Measurements from ENCODE around the gene PPP2R5C.

Gene PPP2R5C

GRCh38 chr14:101714394-101714793 is 47.1 kb upstream of the PPP2R5C start:
- ATAC-seq, result no peak
- no peak for TF ChIP-seq ZNF8 (CRISPR knock-in tag; IDR thresholded peaks at IDR 0.05)
- TF ChIP-seq POU6F1 (CRISPR knock-in tag; IDR thresholded peaks at IDR 0.05; ENCODE audit: borderline replicate concordance, low read depth), result no peak
- no peak for TF ChIP-seq BACH2 (CRISPR knock-in tag; IDR thresholded peaks at IDR 0.05; ENCODE audit: borderline replicate concordance)
- TF ChIP-seq ESRRG (CRISPR knock-in tag; IDR thresholded peaks at IDR 0.05), result no peak
- no peak for TF ChIP-seq PATZ1 (CRISPR knock-in tag; IDR thresholded peaks at IDR 0.05; ENCODE audit: borderline replicate concordance)
- no peak for TF ChIP-seq ISL1 (CRISPR knock-in tag; IDR thresholded peaks at IDR 0.05)
- no peak for TF ChIP-seq CREB5 (CRISPR knock-in tag; IDR thresholded peaks at IDR 0.05; ENCODE audit: low read depth)
- TF ChIP-seq TOX (CRISPR knock-in tag; IDR thresholded peaks at IDR 0.05; ENCODE audit: borderline replicate concordance), result no peak
- no peak for TF ChIP-seq TSHZ2 (CRISPR knock-in tag; IDR thresholded peaks at IDR 0.05)
- TF ChIP-seq ZNF565 (CRISPR knock-in tag; conservative IDR thresholded peaks at IDR 0.05; ENCODE audit: low read depth), result no peak
- TF ChIP-seq GLIS3 (CRISPR knock-in tag; IDR thresholded peaks at IDR 0.05), result no peak
- TF ChIP-seq RARB (CRISPR knock-in tag; IDR thresholded peaks at IDR 0.05), result no peak
- TF ChIP-seq OSR1 (CRISPR knock-in tag; IDR thresholded peaks at IDR 0.05), result no peak
- TF ChIP-seq ZNF70 (CRISPR knock-in tag; IDR thresholded peaks at IDR 0.05), result no peak
- TF ChIP-seq ARNTL (CRISPR knock-in tag; IDR thresholded peaks at IDR 0.05; ENCODE audit: borderline replicate concordance, low read depth), result no peak
- no peak for TF ChIP-seq ZC3H10 (CRISPR knock-in tag; IDR thresholded peaks at IDR 0.05)
- TF ChIP-seq ZFP30 (CRISPR knock-in tag; IDR thresholded peaks at IDR 0.05), result no peak

- no peak for ATAC-seq
- TF ChIP-seq ZFP3 (CRISPR knock-in tag; IDR thresholded peaks at IDR 0.05), result no peak
- TF ChIP-seq TOX (CRISPR knock-in tag; IDR thresholded peaks at IDR 0.05; ENCODE audit: borderline replicate concordance), result no peak
- TF ChIP-seq RARB (CRISPR knock-in tag; IDR thresholded peaks at IDR 0.05), result no peak
- TF ChIP-seq GLIS3 (CRISPR knock-in tag; IDR thresholded peaks at IDR 0.05), result no peak
- no peak for TF ChIP-seq ZNF8 (CRISPR knock-in tag; IDR thresholded peaks at IDR 0.05)
- no peak for TF ChIP-seq ZFP30 (CRISPR knock-in tag; IDR thresholded peaks at IDR 0.05)
- no peak for TF ChIP-seq ESRRG (CRISPR knock-in tag; IDR thresholded peaks at IDR 0.05)
Observed at GRCh38 chr14:101715210-101716076, 46.1 kb upstream of the PPP2R5C start.

GRCh38 chr14:101716077-101716950 is 45.2 kb upstream of the PPP2R5C start:
- TF ChIP-seq ZNF565 (CRISPR knock-in tag; conservative IDR thresholded peaks at IDR 0.05; ENCODE audit: low read depth), result no peak
- TF ChIP-seq ZFP30 (CRISPR knock-in tag; IDR thresholded peaks at IDR 0.05), result no peak
- TF ChIP-seq BACH2 (CRISPR knock-in tag; IDR thresholded peaks at IDR 0.05; ENCODE audit: borderline replicate concordance), result no peak
- TF ChIP-seq ZC3H10 (CRISPR knock-in tag; IDR thresholded peaks at IDR 0.05), result no peak
- no peak for TF ChIP-seq CSRNP3 (CRISPR knock-in tag; IDR thresholded peaks at IDR 0.05)
- TF ChIP-seq TCF4 (CRISPR knock-in tag; IDR thresholded peaks at IDR 0.05; ENCODE audit: borderline replicate concordance), result no peak
- no peak for TF ChIP-seq TOX (CRISPR knock-in tag; IDR thresholded peaks at IDR 0.05; ENCODE audit: borderline replicate concordance)
- TF ChIP-seq ARNTL (CRISPR knock-in tag; IDR thresholded peaks at IDR 0.05; ENCODE audit: borderline replicate concordance, low read depth), result no peak
- no peak for TF ChIP-seq OSR1 (CRISPR knock-in tag; IDR thresholded peaks at IDR 0.05)
- TF ChIP-seq CREB5 (CRISPR knock-in tag; IDR thresholded peaks at IDR 0.05; ENCODE audit: low read depth), result no peak
- no peak for TF ChIP-seq ESRRG (CRISPR knock-in tag; IDR thresholded peaks at IDR 0.05)
- TF ChIP-seq RARB (CRISPR knock-in tag; IDR thresholded peaks at IDR 0.05), result no peak
- TF ChIP-seq PATZ1 (CRISPR knock-in tag; IDR thresholded peaks at IDR 0.05; ENCODE audit: borderline replicate concordance), result no peak
- ATAC-seq, result no peak

Measured in SK-N-SH treated with all-trans-retinoic acid at 6 μM for 48 hours (cell line).